ENCODE measurements around the gene DNAJC30.
A peak's percentile ranks its signal among the peaks of the same experiment; 100 is the strongest.
"Not testable (repeated sequence)": the region's sequence is repeated elsewhere in the genome, so short reads cannot be mapped to it uniquely, and the experiment has no call there.

Gene DNAJC30

DNA sequence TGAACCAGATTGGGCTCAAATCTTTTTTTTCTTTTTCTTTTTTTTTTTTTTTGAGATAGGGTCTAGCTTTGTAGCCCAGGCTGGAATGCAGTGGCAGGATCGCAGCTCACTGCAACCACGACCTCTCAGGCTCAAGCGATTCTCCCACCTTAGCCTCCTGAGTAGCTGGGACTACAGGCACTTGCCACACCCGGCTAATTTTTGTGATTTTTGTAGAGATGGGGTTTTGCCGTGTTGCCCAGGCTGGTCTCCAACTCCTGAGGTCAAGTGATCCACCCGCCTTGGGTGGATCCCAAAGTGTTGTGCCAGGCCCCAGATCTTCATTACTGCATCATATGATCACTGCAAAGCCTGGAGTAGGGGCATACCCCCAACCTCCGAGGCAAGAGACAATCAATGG lies 2.8 kb downstream of the DNAJC30 start:
- no peak for DNase-seq

- no peak for DNase-seq
Observed at GRCh38 chr7:73679709-73680108, 3.5 kb downstream of the DNAJC30 start.

- no peak for DNase-seq
Observed at GRCh38 chr7:73678862-73679261, 4.4 kb downstream of the DNAJC30 start.

- not testable (repeated sequence) for DNase-seq
Observed at GRCh38 chr7:73676062-73676461, 7.2 kb downstream of the DNAJC30 start.

GRCh38 chr7:73674468-73675124 lies 8.7 kb downstream of the DNAJC30 start:
- no peak for DNase-seq

DNA sequence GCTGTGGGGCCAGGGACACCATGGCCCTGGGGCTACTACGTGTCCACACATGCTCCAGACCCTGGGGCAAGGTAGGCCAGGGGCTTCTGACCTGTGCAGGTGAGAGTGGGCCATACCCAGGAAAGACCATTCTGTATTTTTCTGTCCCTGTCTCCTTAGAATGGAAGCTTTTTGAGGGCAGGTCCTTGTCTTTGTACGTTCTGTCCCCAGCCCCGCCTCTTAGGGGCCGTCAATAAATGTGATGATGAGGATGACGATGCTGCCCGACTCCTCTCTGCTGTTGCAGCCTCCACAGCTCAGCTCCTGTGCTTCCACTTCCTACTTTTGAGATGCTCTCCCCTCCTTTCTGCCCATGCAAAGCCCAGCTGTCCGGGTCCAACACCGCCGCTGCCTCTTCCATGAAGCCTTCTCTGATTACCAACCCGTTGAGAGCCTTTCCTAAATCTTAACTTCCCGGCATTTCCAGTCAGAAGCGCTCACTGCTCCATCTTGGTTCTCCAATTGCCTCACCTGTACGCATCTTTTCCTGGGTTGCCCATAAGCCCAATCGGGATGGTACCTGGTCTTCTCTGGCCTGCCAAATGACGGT lies 11.3 kb downstream of the DNAJC30 start:
- DNase-seq, result no peak

DNA sequence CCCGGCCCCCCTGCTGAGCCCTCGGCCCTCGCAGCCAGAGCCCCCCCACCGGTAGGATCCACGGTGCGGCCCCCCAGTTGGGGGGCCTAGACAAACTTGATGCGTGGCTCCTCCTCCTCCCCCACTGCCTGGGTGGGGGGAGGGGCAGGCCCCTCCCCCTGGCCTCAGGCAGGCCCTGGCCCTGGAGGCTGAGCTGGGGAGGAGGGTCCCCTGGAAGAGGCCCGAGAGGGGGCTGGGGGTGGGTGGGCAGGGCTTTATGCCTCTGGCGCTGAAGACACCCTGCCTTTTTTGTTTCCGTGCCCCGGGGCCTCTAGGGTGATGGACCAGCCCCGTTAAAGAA lies 12.0 kb downstream of the DNAJC30 start:
- no peak for DNase-seq

GRCh38 chr7:73669858-73670385 lies 13.3 kb downstream of the DNAJC30 start:
- no peak for DNase-seq

GRCh38 chr7:73669288-73669701 lies 14.0 kb downstream of the DNAJC30 start:
- no peak for DNase-seq

DNA sequence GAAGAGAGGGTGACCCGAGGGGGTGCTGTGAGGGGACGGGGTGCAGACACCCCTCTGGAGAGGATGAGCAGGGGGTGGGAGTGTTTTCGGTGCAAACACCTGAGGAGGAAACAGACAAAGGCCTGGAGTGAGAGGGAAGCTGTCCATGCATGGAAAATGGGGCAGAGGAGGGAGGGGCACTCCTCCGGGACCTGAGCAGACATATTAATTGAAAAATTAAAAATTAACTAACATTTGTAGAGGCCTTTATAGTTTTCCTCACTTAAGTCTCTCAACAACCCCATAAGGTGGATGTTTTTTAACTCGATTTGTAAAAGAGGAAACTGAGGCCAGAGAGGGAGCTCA lies 14.4 kb downstream of the DNAJC30 start:
- DNase-seq, result no peak

- DNase-seq, result peak; percentile 8
Observed at GRCh38 chr7:73668103-73668885, 15.0 kb downstream of the DNAJC30 start.

GRCh38 chr7:73667344-73668102 lies 15.7 kb downstream of the DNAJC30 start, which contains the start of gene VPS37D:
TSS of gene VPS37D (plus strand) at chr7:73667831. CDS start at chr7:73667959, 128 bp downstream.
- peak; percentile 87 for DNase-seq

GRCh38 chr7:73663033-73663432 lies 20.2 kb downstream of the DNAJC30 start:
- no peak for DNase-seq

GRCh38 chr7:73660594-73660993 lies 22.7 kb downstream of the DNAJC30 start:
- DNase-seq, result not testable (repeated sequence)

GRCh38 chr7:73659983-73660382 lies 23.3 kb downstream of the DNAJC30 start:
- no peak for DNase-seq

- DNase-seq, result not testable (repeated sequence)
Observed at GRCh38 chr7:73655309-73655708, 27.9 kb downstream of the DNAJC30 start.

- no peak for DNase-seq
Observed at GRCh38 chr7:73652541-73652949, 30.7 kb downstream of the DNAJC30 start.

- DNase-seq, result no peak
Observed at GRCh38 chr7:73650524-73650923, 32.7 kb downstream of the DNAJC30 start.

- no peak for DNase-seq
Observed at GRCh38 chr7:73649576-73649975, 33.7 kb downstream of the DNAJC30 start.

DNA sequence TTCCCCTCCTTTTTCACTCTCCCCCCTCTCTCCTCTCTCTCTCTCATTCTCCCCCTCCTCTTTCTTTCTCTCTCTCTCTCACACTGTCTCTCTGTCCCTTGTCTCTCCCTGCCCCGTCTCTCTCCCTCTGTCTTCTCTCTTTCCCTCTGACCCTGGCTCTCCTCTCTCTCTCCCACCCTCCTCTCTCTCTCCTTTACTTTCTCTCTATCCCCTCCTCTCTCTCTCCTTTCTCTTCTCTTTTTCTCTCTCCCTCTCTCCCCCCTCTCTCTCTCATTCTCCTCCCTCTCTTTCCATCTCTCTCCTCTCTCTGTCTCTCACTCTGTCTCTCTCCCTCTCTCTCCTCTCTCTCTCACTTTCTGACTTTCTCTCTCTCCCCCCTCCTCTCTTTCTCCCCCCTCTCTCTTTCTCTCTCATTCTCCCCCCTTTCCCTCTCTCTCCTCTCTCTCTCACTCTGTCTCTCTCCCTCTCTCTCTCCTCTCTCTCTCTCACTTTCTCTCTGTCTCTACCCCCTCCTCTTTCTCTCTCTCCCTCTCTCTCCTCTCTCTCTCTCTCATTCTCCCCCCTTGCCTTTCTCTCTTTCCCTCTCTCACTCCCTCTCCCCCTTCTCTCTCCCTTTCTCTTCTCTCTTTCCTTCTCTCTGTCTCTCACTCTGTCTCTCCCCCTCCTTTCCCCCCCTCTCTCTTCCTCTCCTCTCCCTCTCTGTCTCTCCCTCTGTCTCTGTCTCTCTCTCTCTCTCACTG lies 34.5 kb downstream of the DNAJC30 start:
- no peak for DNase-seq

- no peak for DNase-seq
Observed at GRCh38 chr7:73647725-73648592, 35.3 kb downstream of the DNAJC30 start.
